HepG2 (cell line): Measurements from ENCODE around the gene TPRA1. TPM values are rescaled to one million over a fixed set of nuclear protein-coding genes. Genes with fewer than 3 reads are reported as not detected.
A peak's percentile ranks its signal among the peaks of the same experiment; 100 is the strongest.

Experiments used
- ATAC-seq: fragments of 200-7000 bp; cut with Tn5 transposase; 3 replicates; pipeline ENCODE4 v1.9.1; 2020; ENCODE audit warnings: mild to moderate bottlenecking, moderate library complexity
- BruUV-seq: library from RNA; stranded (reverse); fragments of 400-500 nt; replicated peaks from 2 replicates; lab custom pipeline; 2021; lab: Mats Ljungman, UMichigan
- CTCF ChIA-PET: fragments of 300-600 bp; formaldehyde crosslinking; extraction: SDS; loops from one replicate; lab custom pipeline; 2021; ENCODE audit warnings: low total read pairs, inconsistent platforms, low intra/inter-chr PET ratio; lab: Yijun Ruan, JAX
- POLR2A ChIA-PET: fragments of 350-600 bp; sonication (Branson Sonifier 250); formaldehyde crosslinking; loops from one replicate; lab custom pipeline; 2020; ENCODE audit warnings: antibody characterized with exemption, inconsistent platforms; lab: Yijun Ruan, JAX
- DNase-seq: peaks from one replicate; pipeline ENCODE4 v3.0.0-alpha.2; 2015; ENCODE audit warnings: low spot score
- FAIRE-seq: peaks from 3 replicates; lab custom pipeline; 2011; peaks lifted over from hg19 to GRCh38; lab: Jason Lieb, UNC
- H2AFZ ChIP-seq: one replicate; pipeline ENCODE4 v1.6.1; 2011; ENCODE audit warnings: low read length, inconsistent platforms
- H3K27ac ChIP-seq: fragments of 300-600 bp; 3 replicates; pipeline ENCODE4 v1.8.0; 2011; ENCODE audit warnings: mixed run types, mild to moderate bottlenecking, mixed read lengths, low read length, inconsistent platforms; ENCODE audit not compliant: insufficient read depth; ENCODE audit errors: extremely low read length
- H3K27me3 ChIP-seq, 2 experiments: fragments of 200-600 bp in 1 of 2; 2 replicates in 1 of 2; 3 replicates in 1 of 2; pipeline versions ENCODE4 v1.6.0 to v1.8.0; 2011; ENCODE audit warnings: low read length in 2 of 2, mild to moderate bottlenecking in 2 of 2, moderate library complexity in 2 of 2, inconsistent platforms in 1 of 2; ENCODE audit not compliant: insufficient read depth in 2 of 2, control insufficient read depth in 1 of 2
- H3K36me3 ChIP-seq, 2 experiments: fragments of 200-600 bp in 1 of 2; replicated peaks in 1 of 2; 2 replicates in 1 of 2; 3 replicates in 1 of 2; pipeline versions ENCODE4 v1.5.1 to v1.8.0; 2011; ENCODE audit warnings: low read length in 2 of 2, inconsistent platforms in 1 of 2; ENCODE audit not compliant: insufficient read depth in 2 of 2, control insufficient read depth in 1 of 2
- H3K4me1 ChIP-seq: 2 replicates; pipeline ENCODE4 v1.5.1; 2012; ENCODE audit warnings: low read length, inconsistent platforms; ENCODE audit not compliant: insufficient read depth
- H3K4me2 ChIP-seq: 2 replicates; pipeline ENCODE4 v1.6.0; 2011; ENCODE audit warnings: low read depth, low read length, inconsistent platforms
- H3K4me3 ChIP-seq, 3 experiments: fragments of 200-600 bp in 1 of 3; sonication (generic), shearing (Covaris generic) in 1 of 3; replicated peaks in 1 of 3; 2 replicates each; pipeline ENCODE4 v1.5.1; 2011 to 2016; ENCODE audit warnings: low read length in 3 of 3, inconsistent platforms in 2 of 3, low read depth in 2 of 3, mild to moderate bottlenecking in 2 of 3, control low read depth in 1 of 3, mixed read lengths in 1 of 3; ENCODE audit not compliant: insufficient read depth in 1 of 3
- H3K79me2 ChIP-seq: one replicate; pipeline ENCODE4 v1.6.1; 2011; ENCODE audit warnings: low read length, inconsistent platforms; ENCODE audit not compliant: insufficient read depth
- H3K9ac ChIP-seq: 2 replicates; pipeline ENCODE4 v1.6.0; 2011; ENCODE audit warnings: mild to moderate bottlenecking, low read depth, low read length, inconsistent platforms; ENCODE audit not compliant: insufficient read depth
- H3K9me3 ChIP-seq: 2 replicates; pipeline ENCODE4 v1.5.1; 2012; ENCODE audit warnings: mild to moderate bottlenecking, low read length
- H4K20me1 ChIP-seq: 2 replicates; pipeline ENCODE4 v1.6.0; 2011; ENCODE audit warnings: inconsistent platforms, mild to moderate bottlenecking, low read length, moderate library complexity; ENCODE audit not compliant: insufficient read depth
- HCFC1 ChIP-seq: fragments of 150-350 bp; IDR thresholded peaks from 2 replicates; pipeline ENCODE4 v1.6.1; 2014; ENCODE audit warnings: low read depth, low read length
- POLR2AphosphoS2 ChIP-seq: IDR thresholded peaks from 2 replicates; pipeline ENCODE4 v1.6.1; 2011; ENCODE audit warnings: low read depth, low read length, improper control_type of control experiment
- SRF ChIP-seq: IDR thresholded peaks from 2 replicates; pipeline ENCODE4 v1.6.1; 2011; ENCODE audit warnings: mild to moderate bottlenecking, low read depth, low read length, moderate library complexity
- ZBTB21 ChIP-seq: sonication (generic); formaldehyde crosslinking; IDR thresholded peaks from 2 replicates; pipeline ENCODE4 v1.4.0; 2020; ENCODE audit warnings: missing genetic modification reagents
- ZBTB7B ChIP-seq: sonication (generic); formaldehyde crosslinking; IDR thresholded peaks from 2 replicates; pipeline ENCODE4 v1.4.0; 2020; ENCODE audit warnings: missing genetic modification reagents
- ZC3H4 ChIP-seq: sonication (generic); formaldehyde crosslinking; IDR thresholded peaks from 2 replicates; pipeline ENCODE4 v1.4.0; 2020; ENCODE audit warnings: missing genetic modification reagents, borderline replicate concordance
- ZHX1 ChIP-seq: sonication (generic); formaldehyde crosslinking; IDR thresholded peaks from 2 replicates; pipeline ENCODE4 v1.8.1; 2022; ENCODE audit warnings: low read depth, mild to moderate bottlenecking, missing genetic modification reagents
- ZNF484 ChIP-seq: sonication (generic); formaldehyde crosslinking; IDR thresholded peaks from 2 replicates; pipeline ENCODE4 v1.5.1; 2020; ENCODE audit warnings: mild to moderate bottlenecking, low read depth, missing genetic modification reagents, borderline replicate concordance
- ZNF619 ChIP-seq: sonication (generic); formaldehyde crosslinking; IDR thresholded peaks from 2 replicates; pipeline ENCODE4 v1.4.0; 2020; ENCODE audit warnings: mild to moderate bottlenecking, missing genetic modification reagents
- ZNF782 ChIP-seq: sonication (generic); formaldehyde crosslinking; IDR thresholded peaks from 2 replicates; pipeline ENCODE4 v1.4.0; 2020; ENCODE audit warnings: missing genetic modification reagents, mild to moderate bottlenecking, borderline replicate concordance
- ZSCAN9 ChIP-seq: IDR thresholded peaks from 2 replicates; pipeline ENCODE4 v1.6.1; 2016; ENCODE audit warnings: borderline replicate concordance
- WGBS: methylation state at CpG from one replicate; pipeline ENCODE4 v1.1.6; 2017; ENCODE audit warnings: low lambda C conversion rate; 5-methylcytosine and 5-hydroxymethylcytosine counted together
- in situ Hi-C: cut with HindIII; loops from 2 replicates; pipeline ENCODE4 v1.10.0; 2017; ENCODE audit warnings: low pct_unique_long_range_greater_than_20kb; ENCODE audit not compliant: extremely low pct_ligation_motif_present
- intact Hi-C: fragments of 100-400 bp; cut with micrococcal nuclease; formaldehyde crosslinking; loops from one replicate; pipeline ENCODE4 v1.10.0; 2022; ENCODE audit not compliant: unreplicated experiment
- polyA plus RNA-seq, 8 experiments: library from polyadenylated mRNA; depleted of rRNA in 3 of 8; stranded (reverse) in 7 of 8; unstranded in 1 of 8; fragments of >200 nt; fragmentation: Illumina TruSeq in 4 of 8; extraction: Trizol in 4 of 8; gene quantifications; 2 replicates each; pipeline versions ENCODE4 v1.2.1 to v1.2.3, GENCODE V29; 2011 to 2016; ENCODE audit warnings: low read depth in 4 of 8, missing spikeins in 1 of 8, mixed read lengths in 1 of 8; ENCODE audit not compliant: insufficient read depth in 1 of 8
- total RNA-seq, 5 experiments: library from RNA; depleted of rRNA; stranded (reverse); fragments of >200 nt; fragmentation: Illumina TruSeq; extraction: Trizol; gene quantifications; 2 replicates each; pipeline ENCODE4 v1.2.3, GENCODE V29; 2016; ENCODE audit warnings: low read depth in 1 of 5
- TF ChIP-seq, protein P1 (sequence below): sonication (generic); formaldehyde crosslinking; IDR thresholded peaks from 2 replicates; pipeline ENCODE4 v1.5.0; 2020; ENCODE audit warnings: mild to moderate bottlenecking, missing genetic modification reagents, borderline replicate concordance

The TPRA1 gene
- total and polyA plus RNA-seq, 2 of the 13 experiments (the other 11 are each of a cell fraction or from before 2014, with no cell fraction given): 25.4 to 25.8 TPM

DNA sequence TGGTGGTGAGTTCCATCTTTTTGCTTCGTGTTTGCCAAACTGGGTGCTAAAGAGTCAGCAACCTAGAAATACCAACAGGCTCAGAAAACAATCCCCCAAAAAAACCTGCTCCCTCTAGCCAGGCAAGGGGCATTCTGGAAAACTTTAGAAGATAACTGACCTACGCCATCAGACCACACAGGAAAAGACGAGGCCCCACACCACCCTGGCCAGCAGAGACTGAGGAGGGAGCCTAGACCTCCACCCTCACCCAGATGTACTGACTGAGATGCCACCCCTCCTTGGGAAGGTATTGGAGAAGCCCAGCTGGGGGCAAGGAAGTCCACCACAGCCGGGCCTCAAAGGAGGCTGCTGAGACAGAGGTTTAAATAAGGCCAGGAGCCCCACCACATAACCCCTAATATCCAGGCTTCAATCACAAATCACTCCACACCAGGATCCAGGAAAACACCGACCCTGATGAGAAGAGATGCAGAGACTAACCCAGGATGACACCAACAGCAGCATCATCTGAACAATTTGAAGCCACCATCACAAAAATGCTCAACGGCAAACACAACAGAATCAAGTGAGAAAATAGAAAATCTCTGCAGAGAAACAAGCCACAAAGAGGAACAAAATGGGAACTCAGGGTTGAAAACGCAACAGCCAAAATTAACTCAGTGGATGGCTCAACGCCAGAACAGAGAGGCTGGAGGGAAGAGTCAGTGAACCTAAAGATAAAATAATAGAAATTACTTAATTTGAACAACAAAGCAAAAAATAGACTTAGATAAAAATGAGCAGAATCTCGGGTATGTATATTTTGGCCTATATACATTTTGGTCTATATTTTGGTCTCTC lies 61.0 kb downstream of the TPRA1 start (continued):
- TF ChIP-seq ZBTB7B (CRISPR knock-in tag): no peak

GRCh38 chr3:127525373-127525772 lies 65.2 kb downstream of the TPRA1 start:
- 5% methylated on average over 11 of the region's 11 CpGs for WGBS
- BruUV-seq: no TSS peak
- intact Hi-C loops (no loop called here), in situ Hi-C loops (no loop called here)
- FAIRE-seq: no peak
- H3K27ac ChIP-seq: no peak overlapping the region
- POLR2A ChIA-PET: no interaction called here
- no peaks in the 10 kb centered on the region for H3K9me3 ChIP-seq
- H2AFZ ChIP-seq: no peak overlapping the region
- H3K4me1 ChIP-seq: no peaks in the 10 kb centered on the region
- DNase-seq: peak; percentile 27
- CTCF ChIA-PET: no interaction called here
- no peaks in the 10 kb centered on the region for H3K79me2 ChIP-seq
- no peak overlapping the region for H3K4me2 ChIP-seq
- H3K36me3 ChIP-seq: no peaks in the 10 kb centered on the region
- no peak overlapping the region for H3K9ac ChIP-seq
- peak; percentile 51; the same call in 1 of the 3 replicates for ATAC-seq
- H4K20me1 ChIP-seq: no peaks in the 10 kb centered on the region
- peaks cover 2 to 8% of the 10 kb centered on the region in 2 experiments; a peak in 3 of 5 replicates for H3K27me3 ChIP-seq
- no peak overlapping the region for H3K4me3 ChIP-seq
- TF ChIP-seq ZSCAN9 (CRISPR knock-in tag) (no peak), ZNF782 (CRISPR knock-in tag) (no peak), ZNF619 (CRISPR knock-in tag) (no peak), POLR2AphosphoS2 (no peak), ZBTB21 (CRISPR knock-in tag) (peak; percentile 83), ZC3H4 (CRISPR knock-in tag) (no peak), ZNF484 (CRISPR knock-in tag) (no peak), HCFC1 (no peak), SRF (no peak), ZHX1 (CRISPR knock-in tag) (no peak)
- TF ChIP-seq, protein P1, sequence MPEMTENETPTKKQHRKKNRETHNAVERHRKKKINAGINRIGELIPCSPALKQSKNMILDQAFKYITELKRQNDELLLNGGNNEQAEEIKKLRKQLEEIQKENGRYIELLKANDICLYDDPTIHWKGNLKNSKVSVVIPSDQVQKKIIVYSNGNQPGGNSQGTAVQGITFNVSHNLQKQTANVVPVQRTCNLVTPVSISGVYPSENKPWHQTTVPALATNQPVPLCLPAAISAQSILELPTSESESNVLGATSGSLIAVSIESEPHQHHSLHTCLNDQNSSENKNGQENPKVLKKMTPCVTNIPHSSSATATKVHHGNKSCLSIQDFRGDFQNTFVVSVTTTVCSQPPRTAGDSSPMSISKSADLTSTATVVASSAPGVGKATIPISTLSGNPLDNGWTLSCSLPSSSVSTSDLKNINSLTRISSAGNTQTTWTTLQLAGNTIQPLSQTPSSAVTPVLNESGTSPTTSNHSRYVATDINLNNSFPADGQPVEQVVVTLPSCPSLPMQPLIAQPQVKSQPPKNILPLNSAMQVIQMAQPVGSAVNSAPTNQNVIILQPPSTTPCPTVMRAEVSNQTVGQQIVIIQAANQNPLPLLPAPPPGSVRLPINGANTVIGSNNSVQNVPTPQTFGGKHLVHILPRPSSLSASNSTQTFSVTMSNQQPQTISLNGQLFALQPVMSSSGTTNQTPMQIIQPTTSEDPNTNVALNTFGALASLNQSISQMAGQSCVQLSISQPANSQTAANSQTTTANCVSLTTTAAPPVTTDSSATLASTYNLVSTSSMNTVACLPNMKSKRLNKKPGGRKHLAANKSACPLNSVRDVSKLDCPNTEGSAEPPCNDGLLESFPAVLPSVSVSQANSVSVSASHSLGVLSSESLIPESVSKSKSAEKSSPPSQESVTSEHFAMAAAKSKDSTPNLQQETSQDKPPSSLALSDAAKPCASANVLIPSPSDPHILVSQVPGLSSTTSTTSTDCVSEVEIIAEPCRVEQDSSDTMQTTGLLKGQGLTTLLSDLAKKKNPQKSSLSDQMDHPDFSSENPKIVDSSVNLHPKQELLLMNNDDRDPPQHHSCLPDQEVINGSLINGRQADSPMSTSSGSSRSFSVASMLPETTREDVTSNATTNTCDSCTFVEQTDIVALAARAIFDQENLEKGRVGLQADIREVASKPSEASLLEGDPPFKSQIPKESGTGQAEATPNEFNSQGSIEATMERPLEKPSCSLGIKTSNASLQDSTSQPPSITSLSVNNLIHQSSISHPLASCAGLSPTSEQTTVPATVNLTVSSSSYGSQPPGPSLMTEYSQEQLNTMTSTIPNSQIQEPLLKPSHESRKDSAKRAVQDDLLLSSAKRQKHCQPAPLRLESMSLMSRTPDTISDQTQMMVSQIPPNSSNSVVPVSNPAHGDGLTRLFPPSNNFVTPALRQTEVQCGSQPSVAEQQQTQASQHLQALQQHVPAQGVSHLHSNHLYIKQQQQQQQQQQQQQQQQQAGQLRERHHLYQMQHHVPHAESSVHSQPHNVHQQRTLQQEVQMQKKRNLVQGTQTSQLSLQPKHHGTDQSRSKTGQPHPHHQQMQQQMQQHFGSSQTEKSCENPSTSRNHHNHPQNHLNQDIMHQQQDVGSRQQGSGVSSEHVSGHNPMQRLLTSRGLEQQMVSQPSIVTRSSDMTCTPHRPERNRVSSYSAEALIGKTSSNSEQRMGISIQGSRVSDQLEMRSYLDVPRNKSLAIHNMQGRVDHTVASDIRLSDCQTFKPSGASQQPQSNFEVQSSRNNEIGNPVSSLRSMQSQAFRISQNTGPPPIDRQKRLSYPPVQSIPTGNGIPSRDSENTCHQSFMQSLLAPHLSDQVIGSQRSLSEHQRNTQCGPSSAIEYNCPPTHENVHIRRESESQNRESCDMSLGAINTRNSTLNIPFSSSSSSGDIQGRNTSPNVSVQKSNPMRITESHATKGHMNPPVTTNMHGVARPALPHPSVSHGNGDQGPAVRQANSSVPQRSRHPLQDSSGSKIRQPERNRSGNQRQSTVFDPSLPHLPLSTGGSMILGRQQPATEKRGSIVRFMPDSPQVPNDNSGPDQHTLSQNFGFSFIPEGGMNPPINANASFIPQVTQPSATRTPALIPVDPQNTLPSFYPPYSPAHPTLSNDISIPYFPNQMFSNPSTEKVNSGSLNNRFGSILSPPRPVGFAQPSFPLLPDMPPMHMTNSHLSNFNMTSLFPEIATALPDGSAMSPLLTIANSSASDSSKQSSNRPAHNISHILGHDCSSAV: no peak
